ENCODE measurements around the gene PARD3B. TPM values are rescaled to one million over a fixed set of nuclear protein-coding genes. Genes with fewer than 3 reads are reported as not detected.

The PARD3B gene
- total and polyA plus RNA-seq, 4 donors = 6.8 to 50.9 (median 22.5) TPM

GRCh38 chr2:205435970-205436369, 890.7 kb downstream of the PARD3B start:
- Histone ChIP-seq H3K9me3 (ENCODE audit: control insufficient read depth, low read length) (no peaks in the 10 kb centered on the region), H3K27me3 (ENCODE audit: control insufficient read depth in 1 of 2, insufficient read depth in 2 of 2, low read length in 1 of 2) (no peaks in the 10 kb centered on the region), H3K4me3 (ENCODE audit: low read length in 2 of 2) (no peak overlapping the region), H3K27ac (ENCODE audit: low read depth in 1 of 2, low read length in 2 of 2) (no peak overlapping the region), H3K36me3 (ENCODE audit: control insufficient read depth in 1 of 2, insufficient read depth in 2 of 2, low read length in 1 of 2) (no peaks in the 10 kb centered on the region), H3K4me1 (ENCODE audit: control insufficient read depth in 1 of 2, insufficient read depth in 2 of 2, low read length in 2 of 2) (no peaks in the 10 kb centered on the region)
- ATAC-seq (ENCODE audit: low FRiP score) = no peak
- WGBS, 2 donors = 95% methylated on average over 4 of the region's 4 CpGs
- intact Hi-C loops (cut with DNase I) = no loop called here
- DNase-seq = no peak

- ATAC-seq (ENCODE audit: low FRiP score) = no peak
- no peak overlapping the region for H3K27ac ChIP-seq (ENCODE audit: low read depth in 1 of 2, low read length in 2 of 2)
- H3K27me3 ChIP-seq (ENCODE audit: control insufficient read depth in 1 of 2, insufficient read depth in 2 of 2, low read length in 1 of 2) = no peaks in the 10 kb centered on the region
- H3K4me1 ChIP-seq (ENCODE audit: control insufficient read depth in 1 of 2, insufficient read depth in 2 of 2, low read length in 2 of 2) = no peaks in the 10 kb centered on the region
- 62 to 66% methylated on average over 2 of the region's 2 CpGs for WGBS, 2 donors
- no peak overlapping the region for H3K4me3 ChIP-seq (ENCODE audit: low read length in 2 of 2)
- no peak for DNase-seq
- H3K36me3 ChIP-seq (ENCODE audit: control insufficient read depth in 1 of 2, insufficient read depth in 2 of 2, low read length in 1 of 2) = no peaks in the 10 kb centered on the region
- no peaks in the 10 kb centered on the region for H3K9me3 ChIP-seq (ENCODE audit: control insufficient read depth, low read length)
- intact Hi-C loops (cut with DNase I) = no loop called here
Observed at GRCh38 chr2:205438241-205438640, 893.0 kb downstream of the PARD3B start.

GRCh38 chr2:205439621-205440020, 894.3 kb downstream of the PARD3B start:
- Histone ChIP-seq H3K27me3 (ENCODE audit: control insufficient read depth in 1 of 2, insufficient read depth in 2 of 2, low read length in 1 of 2) (no peaks in the 10 kb centered on the region), H3K4me1 (ENCODE audit: control insufficient read depth in 1 of 2, insufficient read depth in 2 of 2, low read length in 2 of 2) (no peaks in the 10 kb centered on the region), H3K27ac (ENCODE audit: low read depth in 1 of 2, low read length in 2 of 2) (no peak overlapping the region), H3K4me3 (ENCODE audit: low read length in 2 of 2) (no peak overlapping the region), H3K36me3 (ENCODE audit: control insufficient read depth in 1 of 2, insufficient read depth in 2 of 2, low read length in 1 of 2) (no peaks in the 10 kb centered on the region), H3K9me3 (ENCODE audit: control insufficient read depth, low read length) (no peaks in the 10 kb centered on the region)
- WGBS, 2 donors = 76 to 77% methylated on average over 2 of the region's 2 CpGs
- intact Hi-C loops (cut with DNase I) = no loop called here
- ATAC-seq (ENCODE audit: low FRiP score) (no peak), DNase-seq (no peak)

- Histone ChIP-seq H3K4me1 (ENCODE audit: control insufficient read depth in 1 of 2, insufficient read depth in 2 of 2, low read length in 2 of 2) (no peaks in the 10 kb centered on the region), H3K9me3 (ENCODE audit: control insufficient read depth, low read length) (no peaks in the 10 kb centered on the region), H3K27ac (ENCODE audit: low read depth in 1 of 2, low read length in 2 of 2) (no peak overlapping the region), H3K36me3 (ENCODE audit: control insufficient read depth in 1 of 2, insufficient read depth in 2 of 2, low read length in 1 of 2) (no peaks in the 10 kb centered on the region), H3K27me3 (ENCODE audit: control insufficient read depth in 1 of 2, insufficient read depth in 2 of 2, low read length in 1 of 2) (no peaks in the 10 kb centered on the region), H3K4me3 (ENCODE audit: low read length in 2 of 2) (no peak overlapping the region)
- ATAC-seq (ENCODE audit: low FRiP score) (no peak), DNase-seq (no peak)
- intact Hi-C loops (cut with DNase I) = no loop called here
Observed at GRCh38 chr2:205441524-205441923, 896.2 kb downstream of the PARD3B start.

GRCh38 chr2:205448189-205448588, 902.9 kb downstream of the PARD3B start:
- no peaks in the 10 kb centered on the region for H3K27me3 ChIP-seq (ENCODE audit: control insufficient read depth in 1 of 2, insufficient read depth in 2 of 2, low read length in 1 of 2)
- DNase-seq (no peak), ATAC-seq (ENCODE audit: low FRiP score) (no peak)
- no peaks in the 10 kb centered on the region for H3K36me3 ChIP-seq (ENCODE audit: control insufficient read depth in 1 of 2, insufficient read depth in 2 of 2, low read length in 1 of 2)
- no peaks in the 10 kb centered on the region for H3K9me3 ChIP-seq (ENCODE audit: control insufficient read depth, low read length)
- no peak overlapping the region for H3K4me3 ChIP-seq (ENCODE audit: low read length in 2 of 2)
- intact Hi-C loops (cut with DNase I) = no loop called here
- H3K4me1 ChIP-seq (ENCODE audit: control insufficient read depth in 1 of 2, insufficient read depth in 2 of 2, low read length in 2 of 2) = no peaks in the 10 kb centered on the region
- no peak overlapping the region for H3K27ac ChIP-seq (ENCODE audit: low read depth in 1 of 2, low read length in 2 of 2)

- ATAC-seq (ENCODE audit: low FRiP score) (no peak), DNase-seq (no peak)
- WGBS, 2 donors = 78 to 87% methylated on average over 4 of the region's 4 CpGs
- Histone ChIP-seq H3K4me1 (ENCODE audit: control insufficient read depth in 1 of 2, insufficient read depth in 2 of 2, low read length in 2 of 2) (no peaks in the 10 kb centered on the region), H3K27me3 (ENCODE audit: control insufficient read depth in 1 of 2, insufficient read depth in 2 of 2, low read length in 1 of 2) (no peaks in the 10 kb centered on the region), H3K4me3 (ENCODE audit: low read length in 2 of 2) (no peak overlapping the region), H3K27ac (ENCODE audit: low read depth in 1 of 2, low read length in 2 of 2) (no peak overlapping the region), H3K9me3 (ENCODE audit: control insufficient read depth, low read length) (no peaks in the 10 kb centered on the region), H3K36me3 (ENCODE audit: control insufficient read depth in 1 of 2, insufficient read depth in 2 of 2, low read length in 1 of 2) (no peaks in the 10 kb centered on the region)
- intact Hi-C loops (cut with DNase I) = no loop called here
Observed at GRCh38 chr2:205451901-205452512, 906.7 kb downstream of the PARD3B start.

GRCh38 chr2:205453202-205453601, 907.9 kb downstream of the PARD3B start:
- no peaks in the 10 kb centered on the region for H3K4me1 ChIP-seq (ENCODE audit: control insufficient read depth in 1 of 2, insufficient read depth in 2 of 2, low read length in 2 of 2)
- no peak overlapping the region for H3K27ac ChIP-seq (ENCODE audit: low read depth in 1 of 2, low read length in 2 of 2)
- no peak for DNase-seq
- no peak overlapping the region for H3K4me3 ChIP-seq (ENCODE audit: low read length in 2 of 2)
- no peaks in the 10 kb centered on the region for H3K36me3 ChIP-seq (ENCODE audit: control insufficient read depth in 1 of 2, insufficient read depth in 2 of 2, low read length in 1 of 2)
- no peaks in the 10 kb centered on the region for H3K9me3 ChIP-seq (ENCODE audit: control insufficient read depth, low read length)
- ATAC-seq (ENCODE audit: low FRiP score) = no peak
- no peaks in the 10 kb centered on the region for H3K27me3 ChIP-seq (ENCODE audit: control insufficient read depth in 1 of 2, insufficient read depth in 2 of 2, low read length in 1 of 2)
- intact Hi-C loops (cut with DNase I) = no loop called here
- WGBS, 2 donors = 64 to 74% methylated on average over 4 of the region's 4 CpGs

- Histone ChIP-seq H3K4me1 (ENCODE audit: control insufficient read depth in 1 of 2, insufficient read depth in 2 of 2, low read length in 2 of 2) (no peaks in the 10 kb centered on the region), H3K27ac (ENCODE audit: low read depth in 1 of 2, low read length in 2 of 2) (no peak overlapping the region), H3K27me3 (ENCODE audit: control insufficient read depth in 1 of 2, insufficient read depth in 2 of 2, low read length in 1 of 2) (no peaks in the 10 kb centered on the region), H3K36me3 (ENCODE audit: control insufficient read depth in 1 of 2, insufficient read depth in 2 of 2, low read length in 1 of 2) (no peaks in the 10 kb centered on the region), H3K4me3 (ENCODE audit: low read length in 2 of 2) (no peak overlapping the region), H3K9me3 (ENCODE audit: control insufficient read depth, low read length) (no peaks in the 10 kb centered on the region)
- 96 to 98% methylated on average over 1 of the region's 1 CpG for WGBS, 2 donors
- ATAC-seq (ENCODE audit: low FRiP score) (no peak), DNase-seq (no peak)
- intact Hi-C loops (cut with DNase I) = no loop called here
Observed at GRCh38 chr2:205456682-205457081, 911.4 kb downstream of the PARD3B start.

GRCh38 chr2:205460217-205460616, 914.9 kb downstream of the PARD3B start:
- no peak overlapping the region for H3K4me3 ChIP-seq (ENCODE audit: low read length in 2 of 2)
- no peak for DNase-seq
- H3K36me3 ChIP-seq (ENCODE audit: control insufficient read depth in 1 of 2, insufficient read depth in 2 of 2, low read length in 1 of 2) = no peaks in the 10 kb centered on the region
- no peak overlapping the region for H3K27ac ChIP-seq (ENCODE audit: low read depth in 1 of 2, low read length in 2 of 2)
- H3K27me3 ChIP-seq (ENCODE audit: control insufficient read depth in 1 of 2, insufficient read depth in 2 of 2, low read length in 1 of 2) = no peaks in the 10 kb centered on the region
- intact Hi-C loops (cut with DNase I) = no loop called here
- no peak for ATAC-seq (ENCODE audit: low FRiP score)
- H3K4me1 ChIP-seq (ENCODE audit: control insufficient read depth in 1 of 2, insufficient read depth in 2 of 2, low read length in 2 of 2) = no peaks in the 10 kb centered on the region
- 97 to 98% methylated on average over 1 of the region's 1 CpG for WGBS, 2 donors
- no peaks in the 10 kb centered on the region for H3K9me3 ChIP-seq (ENCODE audit: control insufficient read depth, low read length)

Data from aorta (tissue), 5 donors.